Measurements from ENCODE around the gene MRTO4. TPM values are rescaled to one million over a fixed set of nuclear protein-coding genes. Genes with fewer than 3 reads are reported as not detected.

MRTO4 gene
- total RNA-seq, 1 donor from 2014 or later: 41.0 TPM

- H3K27me3 Mint-ChIP-seq (ENCODE audit: low read depth, unreplicated experiment): no peaks in the 10 kb centered on the region
- TF ChIP-seq CTCF (IDR thresholded peaks at IDR 0.05; ENCODE audit: insufficient read depth, low read depth, low read length) (no peak), EZH2 (IDR thresholded peaks at IDR 0.05; ENCODE audit: insufficient read depth, low read length) (no peak)
Measured at GRCh38 chr1:19234224-19234623, 17.4 kb upstream of the MRTO4 start.

GRCh38 chr1:19239876-19240275 is 11.7 kb upstream of the MRTO4 start:
- Mint-ChIP-seq H3K27me3 (ENCODE audit: low read depth, unreplicated experiment) (no peaks in the 10 kb centered on the region), H3K36me3 (ENCODE audit: low read depth, unreplicated experiment) (peaks cover 43% of the 10 kb centered on the region), H3K4me1 (ENCODE audit: low read depth, unreplicated experiment) (no peaks in the 10 kb centered on the region), H3K4me3 (ENCODE audit: unreplicated experiment) (no peak overlapping the region), H3K27ac (ENCODE audit: unreplicated experiment) (no peak overlapping the region), H3K9me3 (ENCODE audit: unreplicated experiment) (no peaks in the 10 kb centered on the region)
- no peaks in the 10 kb centered on the region for H3K9me3 ChIP-seq (ENCODE audit: insufficient read depth, low read depth, low read length)
- peaks cover 65% of the 10 kb centered on the region for H3K36me3 ChIP-seq (ENCODE audit: insufficient read depth, low read length)
- H3K4me2 ChIP-seq (ENCODE audit: low read length): no peak overlapping the region
- no peaks in the 10 kb centered on the region for H3K79me2 ChIP-seq (ENCODE audit: insufficient read depth, low read length)
- peaks cover 19% of the 10 kb centered on the region for H4K20me1 ChIP-seq (ENCODE audit: insufficient read depth, low read length)
- no peak overlapping the region for H2AFZ ChIP-seq (ENCODE audit: low read depth, low read length)
- no peak overlapping the region for H3K27ac ChIP-seq (ENCODE audit: low read depth, low read length)
- no peak for DNase-seq (ENCODE audit: low read depth)
- no peak overlapping the region for H3K4me3 ChIP-seq (ENCODE audit: insufficient read depth, low read depth, low read length)
- H3K4me1 ChIP-seq (ENCODE audit: insufficient read depth, low read length): no peaks in the 10 kb centered on the region
- H3K27me3 ChIP-seq (ENCODE audit: insufficient read depth, low read length): no peaks in the 10 kb centered on the region
- no peak overlapping the region for H3K9ac ChIP-seq (ENCODE audit: low read length)
- FAIRE-seq: no peak
- TF ChIP-seq CTCF (IDR thresholded peaks at IDR 0.05; ENCODE audit: insufficient read depth, low read depth, low read length) (no peak), EZH2 (IDR thresholded peaks at IDR 0.05; ENCODE audit: insufficient read depth, low read length) (no peak)

More at GRCh38 chr1:19234224-19234623, 17.4 kb upstream of the MRTO4 start:
- H3K27ac Mint-ChIP-seq (ENCODE audit: unreplicated experiment): no peak overlapping the region
- DNase-seq (ENCODE audit: low read depth) (no peak), FAIRE-seq (no peak)
- no peaks in the 10 kb centered on the region for H3K4me1 ChIP-seq (ENCODE audit: insufficient read depth, low read length)
- H3K79me2 ChIP-seq (ENCODE audit: insufficient read depth, low read length): no peaks in the 10 kb centered on the region
- no peaks in the 10 kb centered on the region for H3K4me1 Mint-ChIP-seq (ENCODE audit: low read depth, unreplicated experiment)
- H3K27me3 ChIP-seq (ENCODE audit: insufficient read depth, low read length): no peaks in the 10 kb centered on the region
- H2AFZ ChIP-seq (ENCODE audit: low read depth, low read length): no peak overlapping the region
- no peaks in the 10 kb centered on the region for H3K9me3 ChIP-seq (ENCODE audit: insufficient read depth, low read depth, low read length)
- H3K27ac ChIP-seq (ENCODE audit: low read depth, low read length): no peak overlapping the region
- H3K9ac ChIP-seq (ENCODE audit: low read length): no peak overlapping the region
- H3K4me3 Mint-ChIP-seq (ENCODE audit: unreplicated experiment): no peak overlapping the region
- H4K20me1 ChIP-seq (ENCODE audit: insufficient read depth, low read length): peaks cover 8% of the 10 kb centered on the region
- no peak overlapping the region for H3K4me2 ChIP-seq (ENCODE audit: low read length)
- H3K9me3 Mint-ChIP-seq (ENCODE audit: unreplicated experiment): no peaks in the 10 kb centered on the region
- peaks cover 33% of the 10 kb centered on the region for H3K36me3 Mint-ChIP-seq (ENCODE audit: low read depth, unreplicated experiment)
- peaks cover 64% of the 10 kb centered on the region for H3K36me3 ChIP-seq (ENCODE audit: insufficient read depth, low read length)
- H3K4me3 ChIP-seq (ENCODE audit: insufficient read depth, low read depth, low read length): no peak overlapping the region

GRCh38 chr1:19240673-19241538 is 10.7 kb upstream of the MRTO4 start:
- peaks cover 63% of the 10 kb centered on the region for H3K36me3 ChIP-seq (ENCODE audit: insufficient read depth, low read length)
- peak overlapping the region; percentile 39 for H3K9ac ChIP-seq (ENCODE audit: low read length)

More at GRCh38 chr1:19240673-19241538, 10.7 kb upstream of the MRTO4 start:
- Mint-ChIP-seq H3K4me3 (ENCODE audit: unreplicated experiment) (no peak overlapping the region), H3K36me3 (ENCODE audit: low read depth, unreplicated experiment) (peaks cover 42% of the 10 kb centered on the region), H3K4me1 (ENCODE audit: low read depth, unreplicated experiment) (no peaks in the 10 kb centered on the region), H3K9me3 (ENCODE audit: unreplicated experiment) (no peaks in the 10 kb centered on the region), H3K27ac (ENCODE audit: unreplicated experiment) (no peak overlapping the region), H3K27me3 (ENCODE audit: low read depth, unreplicated experiment) (no peaks in the 10 kb centered on the region)
- Histone ChIP-seq H3K79me2 (ENCODE audit: insufficient read depth, low read length) (peaks cover 3% of the 10 kb centered on the region), H3K9me3 (ENCODE audit: insufficient read depth, low read depth, low read length) (no peaks in the 10 kb centered on the region), H3K4me2 (ENCODE audit: low read length) (no peak overlapping the region), H3K27me3 (ENCODE audit: insufficient read depth, low read length) (no peaks in the 10 kb centered on the region), H3K4me3 (ENCODE audit: insufficient read depth, low read depth, low read length) (no peak overlapping the region), H3K4me1 (ENCODE audit: insufficient read depth, low read length) (no peaks in the 10 kb centered on the region), H4K20me1 (ENCODE audit: insufficient read depth, low read length) (peaks cover 20% of the 10 kb centered on the region), H2AFZ (ENCODE audit: low read depth, low read length) (no peak overlapping the region), H3K27ac (ENCODE audit: low read depth, low read length) (no peak overlapping the region)
- no peak for DNase-seq (ENCODE audit: low read depth)
- FAIRE-seq: no peak
- TF ChIP-seq EZH2 (IDR thresholded peaks at IDR 0.05; ENCODE audit: insufficient read depth, low read length) (no peak), CTCF (IDR thresholded peaks at IDR 0.05; ENCODE audit: insufficient read depth, low read depth, low read length) (peak; percentile 94)
